Calu3 (cell line): ENCODE results near the gene SLF2. TPM values are rescaled to one million over a fixed set of nuclear protein-coding genes. Genes with fewer than 3 reads are reported as not detected.

Source experiments
- BruUV-seq: library from RNA; stranded (reverse); fragments of 400-500 nt; replicated peaks from 2 replicates; lab custom pipeline; 2021; lab: Mats Ljungman, UMichigan
- CTCF ChIA-PET: fragments of 300-600 bp; sonication (Branson Sonifier 250); formaldehyde crosslinking; loops from one replicate; lab custom pipeline; 2022; ENCODE audit warnings: antibody characterized with exemption; lab: Charles Lee
- DNase-seq: peaks from one replicate; pipeline ENCODE4 v3.0.0; 2022
- H3K27ac Mint-ChIP-seq: one replicate; pipeline ENCODE4 v1.8.0; 2022; ENCODE audit warnings: mixed read lengths; ENCODE audit not compliant: unreplicated experiment
- H3K27me3 Mint-ChIP-seq: one replicate; pipeline ENCODE4 v1.8.0; 2022; ENCODE audit warnings: mixed read lengths; ENCODE audit not compliant: unreplicated experiment
- H3K36me3 Mint-ChIP-seq: one replicate; pipeline ENCODE4 v1.8.0; 2022; ENCODE audit warnings: mild to moderate bottlenecking, moderate library complexity, mixed read lengths; ENCODE audit not compliant: insufficient read depth, unreplicated experiment
- H3K4me1 Mint-ChIP-seq: one replicate; pipeline ENCODE4 v1.8.0; 2022; ENCODE audit warnings: mild to moderate bottlenecking, low read depth, mixed read lengths; ENCODE audit not compliant: unreplicated experiment
- H3K4me3 Mint-ChIP-seq: one replicate; pipeline ENCODE4 v1.8.0; 2022; ENCODE audit warnings: mild to moderate bottlenecking, low read depth, moderate library complexity, mixed read lengths; ENCODE audit not compliant: unreplicated experiment
- H3K9me3 Mint-ChIP-seq: one replicate; pipeline ENCODE4 v1.8.0; 2022; ENCODE audit warnings: low read depth, mixed read lengths; ENCODE audit not compliant: unreplicated experiment
- intact Hi-C: fragments of 100-400 bp; cut with micrococcal nuclease; formaldehyde crosslinking; loops from one replicate; pipeline ENCODE4 v1.10.0; 2022; ENCODE audit not compliant: unreplicated experiment
- total RNA-seq: library from RNA; stranded (reverse); gene quantifications from 2 replicates; pipeline ENCODE4 v1.2.3, GENCODE V29; 2022
- TF ChIP-seq, protein P1 (sequence below): fragments of 200-600 bp; IDR thresholded peaks from one replicate; pipeline ENCODE4 v1.8.0; 2022; ENCODE audit warnings: antibody characterized with exemption; ENCODE audit not compliant: unreplicated experiment

The SLF2 gene
- total RNA-seq, 1 experiment from 2014 or later, result 18.3 TPM

DNA sequence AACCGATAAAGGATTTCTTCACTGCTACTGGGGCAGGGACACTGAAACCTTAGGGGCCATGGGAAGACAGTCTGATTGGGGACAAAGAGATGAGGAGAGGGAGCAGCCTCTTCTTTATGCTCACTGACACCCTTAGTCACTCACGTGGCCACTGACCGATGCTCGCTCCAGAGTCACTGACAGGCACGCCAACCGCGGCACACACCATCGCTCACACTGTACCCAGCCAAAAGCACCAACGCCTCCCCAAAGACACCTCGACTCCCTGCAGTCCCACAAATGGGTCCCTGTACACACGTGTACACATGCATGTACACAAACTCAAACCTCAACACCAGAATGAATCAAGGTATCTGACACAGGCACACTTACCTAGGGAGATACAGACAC, 35.3 kb upstream of the SLF2 start:
- no peak for DNase-seq
- Mint-ChIP-seq H3K27ac (no peak overlapping the region), H3K9me3 (no peaks in the 10 kb centered on the region), H3K27me3 (peaks cover 58% of the 10 kb centered on the region), H3K4me3 (no peak overlapping the region), H3K36me3 (no peaks in the 10 kb centered on the region), H3K4me1 (peaks cover 19% of the 10 kb centered on the region)
- CTCF ChIA-PET, result no interaction called here
- intact Hi-C loops, result loop anchor here (5.0 to 10.0 kb wide), 3 partner anchors 153 to 445 kb away; no protein-coding TSS in a partner anchor
- no TSS peak for BruUV-seq
- TF ChIP-seq, protein P1, sequence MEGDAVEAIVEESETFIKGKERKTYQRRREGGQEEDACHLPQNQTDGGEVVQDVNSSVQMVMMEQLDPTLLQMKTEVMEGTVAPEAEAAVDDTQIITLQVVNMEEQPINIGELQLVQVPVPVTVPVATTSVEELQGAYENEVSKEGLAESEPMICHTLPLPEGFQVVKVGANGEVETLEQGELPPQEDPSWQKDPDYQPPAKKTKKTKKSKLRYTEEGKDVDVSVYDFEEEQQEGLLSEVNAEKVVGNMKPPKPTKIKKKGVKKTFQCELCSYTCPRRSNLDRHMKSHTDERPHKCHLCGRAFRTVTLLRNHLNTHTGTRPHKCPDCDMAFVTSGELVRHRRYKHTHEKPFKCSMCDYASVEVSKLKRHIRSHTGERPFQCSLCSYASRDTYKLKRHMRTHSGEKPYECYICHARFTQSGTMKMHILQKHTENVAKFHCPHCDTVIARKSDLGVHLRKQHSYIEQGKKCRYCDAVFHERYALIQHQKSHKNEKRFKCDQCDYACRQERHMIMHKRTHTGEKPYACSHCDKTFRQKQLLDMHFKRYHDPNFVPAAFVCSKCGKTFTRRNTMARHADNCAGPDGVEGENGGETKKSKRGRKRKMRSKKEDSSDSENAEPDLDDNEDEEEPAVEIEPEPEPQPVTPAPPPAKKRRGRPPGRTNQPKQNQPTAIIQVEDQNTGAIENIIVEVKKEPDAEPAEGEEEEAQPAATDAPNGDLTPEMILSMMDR, result no peak

DNA sequence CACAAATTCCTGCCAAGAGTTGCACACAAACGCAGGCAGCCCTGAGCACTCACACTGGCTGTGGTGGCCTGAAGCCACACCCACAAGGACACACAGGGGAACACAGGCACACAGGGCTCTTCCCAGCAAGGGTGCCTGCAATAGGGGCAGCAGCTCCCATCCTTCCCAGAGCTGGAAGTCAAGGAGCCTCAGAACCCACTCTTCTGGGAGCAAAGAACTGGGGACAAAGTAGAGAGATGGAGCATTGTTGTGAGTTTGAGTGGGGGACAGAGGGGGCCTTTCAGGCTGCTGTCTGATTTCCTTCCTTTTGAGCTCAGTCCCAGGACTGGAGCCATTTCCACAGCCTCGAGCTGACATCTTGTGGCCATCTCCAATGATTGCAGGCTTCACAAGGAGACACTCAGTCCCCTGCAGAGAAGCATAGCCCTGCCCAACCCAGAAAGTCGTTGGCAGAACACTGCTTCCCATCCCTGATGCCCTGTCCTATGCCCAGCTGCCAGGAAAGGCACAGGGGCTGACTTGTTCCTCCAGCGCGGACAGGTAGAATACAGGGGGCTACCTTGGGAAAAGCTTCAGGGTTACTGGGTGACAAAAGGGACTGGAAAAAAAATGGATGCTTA, 34.4 kb upstream of the SLF2 start:
- CTCF ChIA-PET, result interaction anchor here (0.6 to 1.3 kb wide), 7 partner anchors 30 to 541 kb away, joined by 3 to 9 read pairs (median 5); no protein-coding TSS in a partner anchor
- no TSS peak for BruUV-seq
- no peak overlapping the region for H3K27ac Mint-ChIP-seq
- DNase-seq, result peak; percentile 41
- peaks cover 54% of the 10 kb centered on the region for H3K27me3 Mint-ChIP-seq
- H3K4me3 Mint-ChIP-seq, result no peak overlapping the region
- no peaks in the 10 kb centered on the region for H3K9me3 Mint-ChIP-seq
- intact Hi-C loops, result loop anchor here (5.0 to 10.0 kb wide), 3 partner anchors 154 to 446 kb away; no protein-coding TSS in a partner anchor
- TF ChIP-seq, protein P1, result peak; percentile 57
- no peaks in the 10 kb centered on the region for H3K36me3 Mint-ChIP-seq
- H3K4me1 Mint-ChIP-seq, result peaks cover 19% of the 10 kb centered on the region

DNA sequence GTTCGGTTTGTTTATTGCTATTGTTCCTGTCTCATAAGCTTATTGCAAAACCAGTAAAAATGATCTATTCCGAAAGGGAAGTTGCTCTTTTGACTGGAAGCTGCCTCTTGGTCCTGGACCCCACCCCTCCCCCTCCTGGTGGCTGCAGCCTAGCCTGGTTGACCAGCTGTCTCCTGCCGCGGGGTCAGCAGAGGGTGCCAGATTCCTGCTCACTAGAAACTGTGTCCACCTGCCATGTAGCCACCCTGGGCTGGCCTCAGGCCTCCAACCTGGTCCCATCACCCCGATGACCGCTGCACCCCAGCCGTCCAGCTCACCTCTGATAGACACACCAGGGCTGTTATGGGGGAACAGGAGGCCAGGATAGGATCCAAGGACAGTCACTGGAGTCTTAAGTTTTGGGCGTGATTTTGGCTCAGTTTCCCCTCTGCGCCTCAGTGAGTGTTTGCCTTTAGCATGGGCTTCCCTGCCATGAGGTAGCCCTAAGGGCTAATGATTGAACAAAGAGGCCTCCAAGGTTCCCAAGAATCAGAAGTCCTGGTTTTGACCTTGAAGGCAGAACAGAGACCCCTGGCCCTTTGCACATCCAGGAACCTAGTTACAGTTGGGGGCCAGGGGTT, 32.9 kb upstream of the SLF2 start:
- peaks cover 45% of the 10 kb centered on the region for H3K27me3 Mint-ChIP-seq
- no TSS peak for BruUV-seq

DNA sequence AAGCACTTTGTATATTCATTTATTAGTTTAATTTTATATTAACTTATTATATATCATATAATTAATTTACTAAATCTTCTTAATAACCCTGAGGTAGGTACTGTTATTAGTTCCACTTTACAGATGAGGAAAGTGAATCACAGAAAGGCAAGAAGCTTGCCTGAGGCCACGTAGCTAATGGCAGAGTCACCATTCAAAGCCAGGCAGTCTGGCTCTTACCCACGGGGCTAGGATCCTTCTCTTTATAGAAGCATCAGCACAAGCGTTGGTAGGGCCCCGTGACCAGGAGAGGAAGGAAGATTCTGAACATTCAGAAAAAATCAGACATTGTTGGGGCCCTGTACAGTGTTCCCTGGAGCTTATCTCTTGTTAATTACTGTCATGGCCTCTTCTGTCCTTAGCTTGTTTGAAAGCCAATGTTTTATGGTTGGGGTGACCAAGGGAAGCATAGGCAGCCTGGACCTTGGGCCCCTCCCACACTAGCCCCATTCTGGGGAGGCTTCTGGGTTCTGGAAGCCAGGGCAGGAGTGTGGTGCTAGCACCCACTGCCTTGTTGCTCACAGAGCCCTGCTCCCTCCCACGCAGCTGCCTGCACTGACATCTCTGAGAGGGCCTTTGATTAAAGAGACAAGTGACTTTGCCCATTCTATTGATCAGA, 31.1 kb upstream of the SLF2 start:
- intact Hi-C loops, result no loop called here
- BruUV-seq, result no TSS peak
- no peaks in the 10 kb centered on the region for H3K9me3 Mint-ChIP-seq
- H3K27ac Mint-ChIP-seq, result no peak overlapping the region
- peaks cover 9% of the 10 kb centered on the region for H3K4me1 Mint-ChIP-seq
- TF ChIP-seq, protein P1, result no peak
- DNase-seq, result no peak
- H3K36me3 Mint-ChIP-seq, result no peaks in the 10 kb centered on the region
- CTCF ChIA-PET, result interaction anchor here (0.6 kb wide), 1 partner anchor 27 kb away, joined by 3 read pairs; no protein-coding TSS in a partner anchor
- H3K27me3 Mint-ChIP-seq, result peaks cover 42% of the 10 kb centered on the region
- H3K4me3 Mint-ChIP-seq, result no peak overlapping the region

More for the DNA sequence above, 32.9 kb upstream of the SLF2 start:
- TF ChIP-seq, protein P1, result no peak
- H3K9me3 Mint-ChIP-seq, result no peaks in the 10 kb centered on the region
- peaks cover 19% of the 10 kb centered on the region for H3K4me1 Mint-ChIP-seq
- intact Hi-C loops, result loop anchor here (5.0 to 10.0 kb wide), 3 partner anchors 155 to 448 kb away; no protein-coding TSS in a partner anchor
- H3K4me3 Mint-ChIP-seq, result no peak overlapping the region
- H3K27ac Mint-ChIP-seq, result no peak overlapping the region
- no peaks in the 10 kb centered on the region for H3K36me3 Mint-ChIP-seq
- DNase-seq, result peak; percentile 19
- CTCF ChIA-PET, result no interaction called here
